Stimulated activated CD8-positive, alpha-beta memory T cell treated with anti-CD3 and anti-CD28 coated beads, Interleukin-2, amount 100 ng/mL, for 1 hour (primary cell): ENCODE measurements around the gene COX7A2L.
"Not testable (repeated sequence)": the region's sequence is repeated elsewhere in the genome, so short reads cannot be mapped to it uniquely, and the experiment has no call there.

Experiments
- DNase-seq, 2 donors: peaks; one replicate each; pipeline ENCODE4 v3.0.0-alpha.2; 2020; ENCODE audit warnings: low read depth in 2 of 2

COX7A2L gene

GRCh38 chr2:42367835-42368234, 6.8 kb upstream of the COX7A2L start:
- no peak for DNase-seq

GRCh38 chr2:42366411-42366810, 5.4 kb upstream of the COX7A2L start:
- DNase-seq = no peak

DNA sequence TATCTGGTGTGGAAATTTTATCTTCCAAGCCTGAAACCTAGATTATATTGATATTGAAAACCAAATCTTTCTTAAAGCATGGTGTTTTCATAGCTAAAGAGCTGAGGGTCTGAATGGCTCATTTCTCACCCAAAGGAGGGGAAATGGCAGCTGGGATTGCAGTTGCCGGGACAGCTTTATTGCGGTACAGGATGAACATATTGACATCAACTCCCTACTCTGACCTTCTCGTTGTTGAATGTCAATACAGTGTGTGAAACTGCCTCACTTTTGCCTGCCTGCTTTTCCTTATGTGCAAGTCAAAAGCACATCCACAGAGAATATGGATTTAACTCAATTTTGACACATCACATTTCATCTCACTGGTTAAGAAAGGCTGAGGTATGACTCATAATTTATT, 3.6 kb upstream of the COX7A2L start:
- no peak for DNase-seq

- DNase-seq = no peak
Observed at GRCh38 chr2:42363413-42363812, 2.4 kb upstream of the COX7A2L start.

DNA sequence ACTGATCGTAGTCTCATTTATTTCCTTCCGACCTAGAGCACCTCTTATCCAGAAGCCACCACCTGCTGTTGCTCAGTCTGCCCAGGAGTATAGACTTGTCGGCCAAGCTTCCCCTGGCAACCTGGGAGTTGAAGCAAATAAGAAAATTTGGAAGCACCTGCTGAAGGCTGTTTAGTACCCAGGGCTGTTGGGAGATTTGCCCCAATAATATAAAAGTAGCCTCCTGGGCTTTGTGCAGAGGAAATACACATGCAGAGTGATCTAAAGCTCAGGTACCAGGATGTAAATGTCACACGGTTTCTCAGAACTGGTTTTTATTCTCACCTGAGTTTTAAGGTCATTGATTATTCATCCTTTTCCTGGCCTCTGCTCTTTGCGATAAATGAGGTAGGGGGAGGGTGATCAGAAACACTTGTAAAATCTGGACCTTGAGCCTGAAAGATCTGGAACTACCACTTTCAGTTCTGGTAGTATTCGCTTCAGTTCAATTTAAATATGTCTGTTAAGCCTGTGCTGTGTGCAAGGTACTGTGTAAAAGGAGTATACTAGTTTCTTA, 789 bp upstream of the COX7A2L start:
- DNase-seq = no peak

GRCh38 chr2:42360493-42360889, 526 bp downstream of the COX7A2L start:
- DNase-seq = no peak

DNA sequence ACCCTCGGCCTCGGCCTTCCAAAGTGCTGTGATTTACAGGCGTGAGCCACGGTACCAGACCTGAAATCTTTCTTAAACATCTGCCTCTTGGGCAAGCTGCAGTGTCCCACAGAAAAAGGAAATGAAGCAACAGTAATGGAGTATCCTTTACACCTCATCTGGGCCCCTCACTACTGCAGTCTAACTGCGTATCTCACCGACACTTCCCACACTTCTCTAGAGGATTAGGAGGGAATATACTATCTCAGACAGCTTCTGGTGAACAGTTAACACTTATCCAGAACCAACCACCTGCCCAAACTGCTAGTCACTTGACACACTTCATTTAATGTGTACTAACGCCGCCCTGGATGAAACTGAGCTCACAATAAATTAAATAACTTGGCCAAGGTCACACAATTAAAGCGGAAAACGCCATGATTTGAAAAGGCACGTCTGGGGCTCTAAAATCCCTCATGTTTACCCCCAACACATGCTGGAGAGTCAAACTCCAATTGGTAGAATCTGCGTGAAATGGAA, 993 bp downstream of the COX7A2L start:
- no peak for DNase-seq

DNA sequence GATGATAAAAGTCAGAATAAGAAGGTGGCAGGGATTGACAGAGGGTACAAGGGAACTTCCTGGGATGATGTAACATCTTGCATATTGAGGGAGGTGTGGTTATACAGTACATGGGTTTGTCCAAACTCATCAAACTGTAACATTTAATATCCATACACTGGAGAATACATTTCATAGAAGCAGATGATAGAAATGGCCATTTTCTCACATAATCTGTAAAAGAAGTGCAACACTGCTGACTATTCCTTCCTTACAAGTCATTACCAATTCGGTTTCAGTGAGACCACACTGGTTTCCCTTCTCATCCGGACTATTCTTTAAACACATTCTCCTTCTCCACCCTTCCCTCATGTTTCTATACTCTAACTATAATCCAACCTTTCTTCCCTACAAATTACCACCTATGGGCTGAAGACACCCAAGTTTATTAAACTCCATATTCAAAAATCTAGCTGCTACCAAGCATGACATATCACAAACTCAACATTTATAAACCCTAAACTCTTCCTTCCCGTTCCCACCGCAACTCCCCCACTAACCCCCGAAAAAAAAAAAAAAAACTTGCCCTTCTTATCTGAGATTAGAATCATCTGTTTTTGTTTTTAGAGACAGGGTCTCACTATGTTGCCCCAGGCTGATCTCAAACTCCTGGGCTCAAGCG, 1.6 kb downstream of the COX7A2L start:
- no peak for DNase-seq

- no peak for DNase-seq
Observed at GRCh38 chr2:42353792-42354429, 7.1 kb downstream of the COX7A2L start.

DNA sequence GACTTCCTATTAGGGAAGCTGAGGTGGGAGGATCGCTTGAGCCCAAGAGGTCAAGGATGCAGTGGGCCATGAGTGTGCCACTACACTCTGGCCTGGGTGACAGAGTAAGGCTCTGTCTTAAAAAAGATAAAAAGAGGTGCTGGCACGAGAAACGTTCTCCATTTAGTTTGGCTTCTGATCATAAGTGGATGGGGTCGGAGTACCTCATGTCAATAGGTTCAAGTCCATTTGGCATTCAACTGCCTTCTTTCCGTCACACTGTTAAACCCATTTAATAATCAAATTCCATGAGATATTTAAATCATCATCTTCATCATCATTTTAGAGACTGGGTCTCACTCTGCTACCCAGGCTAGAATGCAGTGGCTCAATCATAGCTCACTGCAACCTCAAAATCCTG, 9.2 kb downstream of the COX7A2L start:
- DNase-seq = no peak

DNA sequence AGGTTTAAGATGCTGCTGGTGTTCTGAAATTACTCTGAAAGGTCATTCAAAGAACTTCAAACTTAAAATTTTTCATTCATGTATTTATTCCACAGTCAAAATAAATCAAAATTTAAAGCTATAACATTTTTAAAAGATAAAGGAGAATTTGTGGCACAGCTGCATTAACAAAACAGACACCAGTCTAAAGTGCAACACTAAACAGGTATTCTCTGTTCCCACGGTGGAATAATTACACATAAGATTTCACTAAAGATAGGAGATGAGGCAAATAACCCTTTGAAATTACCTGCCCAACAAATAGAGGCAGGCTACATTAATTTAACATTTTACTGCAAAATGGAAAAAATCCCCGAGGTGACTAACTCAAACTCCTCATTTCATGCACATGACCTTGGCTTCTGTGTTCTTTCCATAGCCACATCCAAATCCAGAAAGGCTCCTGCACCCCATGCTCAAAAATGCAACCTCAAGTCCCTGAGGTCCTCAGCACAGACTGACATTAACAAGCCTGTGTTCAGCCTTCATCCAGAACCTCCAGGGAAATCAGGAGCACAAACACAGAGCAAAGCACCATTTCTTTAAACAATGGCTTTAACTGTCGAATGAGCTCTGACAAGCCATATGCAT, 10.5 kb downstream of the COX7A2L start:
- no peak for DNase-seq

GRCh38 chr2:42348113-42348805, 12.8 kb downstream of the COX7A2L start:
- DNase-seq = no peak

DNA sequence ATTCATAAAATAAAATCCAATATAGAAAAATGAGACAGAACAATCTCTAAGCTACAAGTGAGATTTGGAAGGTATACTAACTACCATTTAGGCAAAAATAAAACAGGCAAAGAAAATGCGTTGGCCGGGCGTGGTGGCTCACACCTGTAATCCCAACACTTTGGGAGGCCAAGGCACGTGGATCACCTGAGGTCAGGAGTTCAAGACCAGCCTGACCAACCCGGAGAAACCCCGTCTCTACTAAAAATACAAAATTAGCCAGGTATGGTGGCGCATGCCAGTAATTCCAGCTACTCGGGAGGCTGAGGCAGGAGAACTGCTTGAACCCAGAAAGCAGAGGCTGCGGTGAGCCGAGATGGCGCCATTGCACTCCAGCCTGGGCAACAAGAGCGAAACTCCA, 13.5 kb downstream of the COX7A2L start:
- DNase-seq = not testable (repeated sequence)

- not testable (repeated sequence) for DNase-seq
Observed at GRCh38 chr2:42346856-42347255, 14.2 kb downstream of the COX7A2L start.

- DNase-seq = no peak
Observed at GRCh38 chr2:42345986-42346385, 15.0 kb downstream of the COX7A2L start.

GRCh38 chr2:42342795-42343241, 18.2 kb downstream of the COX7A2L start:
- no peak for DNase-seq

GRCh38 chr2:42342061-42342794, 18.8 kb downstream of the COX7A2L start:
- no peak for DNase-seq

DNA sequence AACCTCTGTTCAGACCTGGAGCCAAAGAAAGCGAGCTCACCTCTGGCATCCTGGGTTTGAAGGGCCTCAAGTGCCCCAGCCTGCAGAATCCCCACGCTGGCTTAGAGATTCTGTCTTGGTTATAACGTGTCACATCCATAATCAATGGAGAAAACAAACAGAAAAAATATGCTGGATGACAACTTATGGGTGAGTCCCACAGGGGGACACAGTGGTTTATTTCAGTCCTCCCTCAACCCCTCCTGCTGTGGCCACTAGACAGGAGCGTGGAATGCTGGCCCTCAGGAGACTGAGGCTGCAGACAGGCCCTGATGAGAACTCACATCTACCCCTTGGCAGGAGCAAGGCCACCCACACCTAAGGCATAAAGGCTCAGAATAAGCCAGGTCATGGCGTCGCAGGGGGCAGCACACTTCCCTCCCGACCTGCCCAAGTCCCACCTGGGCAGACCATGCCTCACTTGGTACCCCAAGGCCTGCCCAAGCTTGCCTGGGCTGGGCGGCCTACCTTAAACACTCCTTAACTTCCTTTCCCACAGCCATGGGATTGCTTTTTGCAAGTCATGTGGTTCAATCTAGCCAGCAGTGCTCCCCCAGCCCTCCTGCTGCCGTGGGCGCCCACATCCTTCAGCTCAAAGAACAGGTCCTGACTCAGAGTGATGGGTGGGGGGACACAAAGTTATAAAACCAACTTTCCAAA, 19.9 kb downstream of the COX7A2L start:
- no peak for DNase-seq

DNA sequence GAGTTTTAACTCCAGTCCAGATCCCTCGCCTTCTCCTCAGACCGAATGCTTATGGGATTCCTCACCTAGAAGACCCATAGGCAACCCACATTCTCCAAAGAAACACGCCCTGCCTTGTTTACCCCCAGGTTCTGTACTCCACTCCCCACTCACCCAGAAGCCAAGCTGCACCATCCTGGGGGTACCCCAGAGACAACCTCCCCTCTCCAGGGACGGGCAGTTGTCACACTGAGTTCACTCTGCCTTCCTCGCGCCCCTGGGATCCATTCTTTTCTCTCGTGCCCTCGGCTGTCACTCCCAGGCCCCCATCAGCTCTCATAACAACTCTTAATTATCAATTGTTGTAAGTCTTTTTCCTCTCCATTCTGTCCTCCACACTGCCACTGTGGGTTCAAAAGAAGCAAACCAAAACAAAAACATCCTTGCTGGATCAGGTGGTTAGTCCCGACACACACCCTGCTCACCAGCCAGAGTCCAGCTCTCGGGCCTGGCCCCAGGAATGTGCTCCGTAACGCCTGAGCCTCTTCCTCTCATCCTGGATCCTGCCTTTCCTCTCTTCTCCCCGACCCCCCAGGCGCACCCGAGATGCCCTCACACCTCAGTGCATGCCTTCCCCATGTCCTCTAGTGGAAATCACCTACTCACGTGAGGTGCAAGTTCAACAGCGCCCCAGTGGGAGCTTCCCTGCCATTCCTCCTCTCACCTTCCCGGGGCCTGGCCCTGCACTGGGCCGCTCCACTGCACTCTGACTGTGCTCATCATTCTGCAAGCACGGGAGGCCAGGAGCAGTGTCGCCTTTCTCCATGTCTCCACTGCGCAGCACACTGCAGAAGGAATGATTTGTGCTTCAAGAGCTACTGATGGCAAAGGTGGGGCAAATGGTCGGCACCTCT, 20.7 kb downstream of the COX7A2L start:
- no peak for DNase-seq
